PC-9 (cell line): Measurements from ENCODE around the gene GBE1. TPM values are rescaled to one million over a fixed set of nuclear protein-coding genes. Genes with fewer than 3 reads are reported as not detected.

Source experiments
- BruUV-seq: library from RNA; stranded (reverse); fragments of 400-500 nt; replicated peaks from 2 replicates; lab custom pipeline; 2021; lab: Mats Ljungman, UMichigan
- CTCF ChIA-PET: fragments of 300-600 bp; sonication (Branson Sonifier 250); formaldehyde crosslinking; loops from one replicate; lab custom pipeline; 2022; ENCODE audit warnings: antibody characterized with exemption; lab: Charles Lee
- POLR2A ChIA-PET: fragments of 300-600 bp; sonication (Branson Sonifier 250); formaldehyde crosslinking; loops from one replicate; lab custom pipeline; 2022; ENCODE audit warnings: antibody characterized with exemption; ENCODE audit not compliant: unreplicated experiment; lab: Charles Lee
- DNase-seq, 2 experiments: peaks; one replicate each; pipeline versions ENCODE4 v3.0.0 to v3.0.0-alpha.2; 2015 to 2022; ENCODE audit warnings: mixed read lengths in 1 of 2
- H2AFZ ChIP-seq: fragments of 200-600 bp; sonication (generic); 2 replicates; pipeline ENCODE4 v1.8.1; 2017; ENCODE audit warnings: antibody characterized with exemption
- H3F3A ChIP-seq: fragments of 200-600 bp; sonication (generic); 2 replicates; pipeline ENCODE4 v1.8.1; 2017; ENCODE audit warnings: antibody characterized with exemption, mild to moderate bottlenecking, low read depth; ENCODE audit not compliant: insufficient read depth
- H3K27ac ChIP-seq: fragments of 200-600 bp; sonication (generic); 2 replicates; pipeline ENCODE4 v1.6.1; 2016; ENCODE audit warnings: mixed run types
- H3K27me3 ChIP-seq: fragments of 200-600 bp; sonication (generic); 2 replicates; pipeline ENCODE4 v1.6.1; 2016; ENCODE audit warnings: low read depth, mixed run types; ENCODE audit not compliant: insufficient read depth
- H3K36me3 ChIP-seq: fragments of 200-600 bp; sonication (generic); 2 replicates; pipeline ENCODE4 v1.6.1; 2016; ENCODE audit warnings: low read depth, mixed run types
- H3K4me1 ChIP-seq: fragments of 200-600 bp; sonication (generic); replicated peaks from 2 replicates; pipeline ENCODE4 v1.6.1; 2016; ENCODE audit warnings: mixed run types; ENCODE audit not compliant: insufficient read depth
- H3K4me2 ChIP-seq: fragments of 200-600 bp; sonication (generic); 2 replicates; pipeline ENCODE4 v1.6.1; 2017; ENCODE audit warnings: mixed run types
- H3K4me3 ChIP-seq: fragments of 200-600 bp; sonication (generic); 2 replicates; pipeline ENCODE4 v1.6.1; 2016; ENCODE audit warnings: mixed run types
- H3K79me2 ChIP-seq: fragments of 200-600 bp; sonication (generic); 2 replicates; pipeline ENCODE4 v1.6.1; 2017; ENCODE audit warnings: low read depth, mixed run types
- H3K9me2 ChIP-seq: fragments of 200-600 bp; sonication (generic); 2 replicates; pipeline ENCODE4 v1.8.1; 2017; ENCODE audit warnings: mild to moderate bottlenecking; ENCODE audit not compliant: insufficient read depth
- H3K9me3 ChIP-seq: fragments of 200-600 bp; sonication (generic); 2 replicates; pipeline ENCODE4 v1.8.1; 2016; ENCODE audit warnings: low read depth; ENCODE audit not compliant: insufficient read depth
- H4K20me1 ChIP-seq: fragments of 200-600 bp; sonication (generic); 2 replicates; pipeline ENCODE4 v1.8.1; 2017; ENCODE audit not compliant: insufficient read depth
- CTCF ChIP-seq: fragments of 200-600 bp; sonication (generic); conservative IDR thresholded peaks from 2 replicates; pipeline ENCODE4 v1.6.1; 2017; ENCODE audit warnings: mixed run types, antibody characterized with exemption, mild to moderate bottlenecking, moderate library complexity
- EZH2 ChIP-seq: fragments of 200-600 bp; sonication (generic); IDR thresholded peaks from 2 replicates; pipeline ENCODE4 v1.8.0; 2017; ENCODE audit warnings: antibody characterized with exemption, low read depth
- intact Hi-C: fragments of 100-400 bp; cut with micrococcal nuclease; formaldehyde crosslinking; loops from one replicate; pipeline ENCODE4 v1.10.0; 2022; ENCODE audit not compliant: unreplicated experiment
- total RNA-seq: library from RNA; stranded (reverse); gene quantifications from 2 replicates; pipeline ENCODE4 v1.2.3, GENCODE V29; 2021

GBE1 gene
- total RNA-seq, 1 experiment from 2014 or later: 31.2 TPM

DNA sequence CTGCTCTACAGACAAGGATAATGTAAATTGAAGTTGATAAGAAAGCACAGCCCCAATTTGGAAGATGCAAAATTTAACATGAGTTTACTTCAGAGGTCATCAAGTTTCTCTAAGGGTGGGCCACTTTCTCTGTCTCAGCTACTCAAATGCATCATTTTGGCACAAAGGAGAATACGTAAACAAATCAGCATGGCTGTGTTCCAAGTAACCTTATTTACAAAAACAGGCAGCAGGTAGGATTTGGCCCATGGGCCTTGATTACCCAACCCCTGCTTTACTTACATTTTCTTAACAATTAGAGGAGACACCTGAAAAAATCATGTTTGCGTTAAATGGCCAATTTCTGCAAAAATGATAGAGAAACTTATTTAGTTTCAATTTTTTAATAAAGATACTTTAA lies 181.7 kb downstream of the GBE1 start:
- intact Hi-C loops: loop anchor here (5.0 kb wide), 1 partner anchor 1943 kb away; no protein-coding TSS in a partner anchor
- H3K4me3 ChIP-seq: no peak overlapping the region
- CTCF ChIA-PET: no interaction called here
- TF ChIP-seq EZH2 (no peak), CTCF (no peak)
- no peaks in the 10 kb centered on the region for H3K9me2 ChIP-seq
- POLR2A ChIA-PET: no interaction called here
- H3K36me3 ChIP-seq: no peaks in the 10 kb centered on the region
- H3K4me1 ChIP-seq: no peaks in the 10 kb centered on the region
- no peaks in the 10 kb centered on the region for H3K27me3 ChIP-seq
- no TSS peak for BruUV-seq
- no peaks in the 10 kb centered on the region for H3F3A ChIP-seq
- no peak overlapping the region for H2AFZ ChIP-seq
- no peak overlapping the region for H3K4me2 ChIP-seq
- H3K27ac ChIP-seq: no peak overlapping the region
- no peaks in the 10 kb centered on the region; the same call in 1 of the 2 replicates for H4K20me1 ChIP-seq
- DNase-seq: no peak
- H3K9me3 ChIP-seq: no peaks in the 10 kb centered on the region
- H3K79me2 ChIP-seq: no peaks in the 10 kb centered on the region

GRCh38 chr3:81572201-81572756 lies 189.2 kb downstream of the GBE1 start:
- ChIA-PET CTCF (no interaction called here), POLR2A (no interaction called here)
- Histone ChIP-seq H3F3A (no peaks in the 10 kb centered on the region), H3K9me3 (no peaks in the 10 kb centered on the region), H3K36me3 (no peaks in the 10 kb centered on the region), H2AFZ (no peak overlapping the region), H3K27ac (no peak overlapping the region), H3K4me1 (no peaks in the 10 kb centered on the region), H3K79me2 (no peaks in the 10 kb centered on the region), H3K4me3 (no peak overlapping the region), H4K20me1 (no peaks in the 10 kb centered on the region), H3K9me2 (no peaks in the 10 kb centered on the region), H3K4me2 (no peak overlapping the region), H3K27me3 (no peaks in the 10 kb centered on the region)
- no TSS peak for BruUV-seq
- DNase-seq: no peak
- no peak for TF ChIP-seq CTCF
- TF ChIP-seq EZH2: no peak
- intact Hi-C loops: no loop called here

DNA sequence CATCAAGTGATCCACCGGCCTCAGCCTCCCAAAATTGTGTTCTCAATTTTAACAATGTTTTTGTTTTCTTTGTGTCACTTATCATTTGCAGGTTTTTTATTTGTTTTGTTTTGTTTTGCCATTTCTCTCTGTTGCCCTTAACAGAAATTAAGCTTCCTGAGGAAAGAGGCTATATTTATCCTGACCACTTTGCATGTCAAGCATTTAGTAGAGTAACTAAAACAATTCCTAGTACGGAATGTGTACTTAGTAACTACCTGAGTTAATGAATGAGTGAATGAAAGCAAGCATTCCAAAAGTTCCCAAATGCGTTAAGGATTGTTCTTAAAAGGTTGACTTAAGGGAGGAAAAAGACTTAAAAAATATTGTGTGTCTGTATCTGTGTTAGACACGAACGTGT lies 193.1 kb downstream of the GBE1 start:
- CTCF ChIA-PET: no interaction called here

More for the DNA sequence above, 193.1 kb downstream of the GBE1 start:
- H3K27me3 ChIP-seq: no peaks in the 10 kb centered on the region
- no peaks in the 10 kb centered on the region for H3K36me3 ChIP-seq
- no peaks in the 10 kb centered on the region for H3K9me2 ChIP-seq
- TF ChIP-seq EZH2 (no peak), CTCF (no peak)
- POLR2A ChIA-PET: no interaction called here
- no peaks in the 10 kb centered on the region for H3K4me1 ChIP-seq
- H4K20me1 ChIP-seq: no peaks in the 10 kb centered on the region
- no peak overlapping the region for H2AFZ ChIP-seq
- H3F3A ChIP-seq: no peaks in the 10 kb centered on the region
- no peak for DNase-seq
- H3K79me2 ChIP-seq: no peaks in the 10 kb centered on the region
- no peak overlapping the region for H3K27ac ChIP-seq
- H3K9me3 ChIP-seq: no peaks in the 10 kb centered on the region
- BruUV-seq: no TSS peak
- intact Hi-C loops: no loop called here
- H3K4me3 ChIP-seq: no peak overlapping the region
- no peak overlapping the region for H3K4me2 ChIP-seq
